Gastrocnemius medialis (tissue), 4 donors: ENCODE measurements around the gene ASPG.

Experiments
- POLR2A ChIP-seq, 2 donors: fragments of 450-650 bp; IDR thresholded peaks; one replicate each; pipeline ENCODE4 v1.6.1; 2017; ENCODE audit warnings: antibody characterized with exemption in 2 of 2, mild to moderate bottlenecking in 2 of 2, moderate library complexity in 2 of 2
- TF ChIP-seq, protein P1 (sequence below), 5 experiments: fragments of 450-650 bp in 3 of 5; fragments of 200-600 bp in 2 of 5; sonication (generic) in 2 of 5; IDR thresholded peaks in 4 of 5; conservative IDR thresholded peaks in 1 of 5; 1 replicate in 4 of 5; 2 replicates in 1 of 5; pipeline ENCODE4 v1.5.1; 2016 to 2019; ENCODE audit warnings: antibody characterized with exemption in 5 of 5, mild to moderate bottlenecking in 3 of 5, moderate library complexity in 3 of 5

DNA sequence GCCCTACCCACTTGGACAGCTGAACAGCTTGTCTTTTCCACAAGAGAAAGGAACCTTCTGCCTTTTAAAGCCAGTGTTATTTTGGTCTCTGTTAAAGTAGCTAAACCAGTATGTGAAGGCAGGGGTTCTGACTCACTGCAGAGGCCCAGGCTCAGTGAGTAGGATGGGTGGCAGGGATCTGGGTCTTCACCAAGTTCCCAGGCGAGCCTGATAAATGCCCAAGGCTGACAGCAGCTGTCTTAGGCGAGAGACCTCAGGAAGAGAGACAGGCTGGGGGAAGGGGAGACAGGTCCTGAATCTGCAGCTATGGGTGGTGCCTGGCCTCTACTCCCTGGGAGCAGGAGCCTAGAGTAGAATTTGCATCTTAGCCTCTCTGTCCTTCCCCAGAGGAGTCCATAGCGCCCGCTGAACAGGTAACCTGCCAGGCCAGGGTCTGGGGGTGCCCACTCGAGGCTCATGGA lies 34.8 kb downstream of the ASPG start:
- TF ChIP-seq, protein P1, sequence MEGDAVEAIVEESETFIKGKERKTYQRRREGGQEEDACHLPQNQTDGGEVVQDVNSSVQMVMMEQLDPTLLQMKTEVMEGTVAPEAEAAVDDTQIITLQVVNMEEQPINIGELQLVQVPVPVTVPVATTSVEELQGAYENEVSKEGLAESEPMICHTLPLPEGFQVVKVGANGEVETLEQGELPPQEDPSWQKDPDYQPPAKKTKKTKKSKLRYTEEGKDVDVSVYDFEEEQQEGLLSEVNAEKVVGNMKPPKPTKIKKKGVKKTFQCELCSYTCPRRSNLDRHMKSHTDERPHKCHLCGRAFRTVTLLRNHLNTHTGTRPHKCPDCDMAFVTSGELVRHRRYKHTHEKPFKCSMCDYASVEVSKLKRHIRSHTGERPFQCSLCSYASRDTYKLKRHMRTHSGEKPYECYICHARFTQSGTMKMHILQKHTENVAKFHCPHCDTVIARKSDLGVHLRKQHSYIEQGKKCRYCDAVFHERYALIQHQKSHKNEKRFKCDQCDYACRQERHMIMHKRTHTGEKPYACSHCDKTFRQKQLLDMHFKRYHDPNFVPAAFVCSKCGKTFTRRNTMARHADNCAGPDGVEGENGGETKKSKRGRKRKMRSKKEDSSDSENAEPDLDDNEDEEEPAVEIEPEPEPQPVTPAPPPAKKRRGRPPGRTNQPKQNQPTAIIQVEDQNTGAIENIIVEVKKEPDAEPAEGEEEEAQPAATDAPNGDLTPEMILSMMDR (IDR thresholded peaks at IDR 0.05 in 4 of 5, conservative IDR thresholded peaks at IDR 0.05 in 1 of 5), result no peak
- TF ChIP-seq POLR2A (IDR thresholded peaks at IDR 0.05), result no peak
